ENCODE measurements around the gene GLIS1. TPM values are rescaled to one million over a fixed set of nuclear protein-coding genes. Genes with fewer than 3 reads are reported as not detected.

The GLIS1 gene
- total and polyA plus RNA-seq, 2 of the 8 experiments (the other 6 are each of a cell fraction or from before 2014, with no cell fraction given) = 0.15 to 0.22 TPM

DNA sequence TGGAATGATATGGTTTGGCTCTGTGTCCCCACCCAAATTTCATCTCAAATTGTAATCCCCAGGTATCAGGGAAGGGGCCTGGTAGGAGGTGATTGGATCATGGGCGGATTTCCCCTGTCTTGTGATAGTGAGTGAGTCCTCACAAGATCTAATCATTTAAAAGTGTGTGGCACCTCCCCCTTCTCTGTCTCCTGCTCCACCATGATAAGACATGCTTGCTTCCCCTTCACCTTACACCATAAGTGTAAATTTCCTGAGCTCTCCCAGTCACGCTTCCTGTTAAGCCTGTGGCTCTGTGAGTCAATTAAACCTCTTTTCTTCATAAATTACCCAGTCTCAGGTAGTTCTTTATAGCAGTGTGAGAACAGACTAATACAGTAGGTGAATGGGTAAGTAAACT is 170.4 kb downstream of the GLIS1 start:
- Histone ChIP-seq H2AK5ac (ENCODE audit: low read depth, low read length) (no peak overlapping the region), H3K9me3 (ENCODE audit: insufficient read depth in 2 of 2, low read depth in 1 of 2, low read length in 1 of 2) (peaks cover 3 to 9% of the 10 kb centered on the region in 2 experiments; a peak in 3 of 4 replicates), H3K79me2 (ENCODE audit: control insufficient read depth in 1 of 2, insufficient read depth in 2 of 2, low read length in 2 of 2) (no peaks in the 10 kb centered on the region), H2BK120ac (replicated peaks; ENCODE audit: low read depth, low read length) (no peak overlapping the region), H3K4me1 (replicated peaks in 1 of 4; ENCODE audit: control insufficient read depth in 3 of 4, insufficient read depth in 4 of 4, low read length in 3 of 4) (peaks cover 0 to 3% (median 1%) of the 10 kb centered on the region in 4 experiments; a peak in 3 of 7 replicates), H2BK12ac (ENCODE audit: low read depth, low read length) (no peak overlapping the region), H3K56ac (replicated peaks; ENCODE audit: insufficient read length, low read depth, low read length) (no peak overlapping the region), H3K14ac (ENCODE audit: insufficient read length) (no peak overlapping the region), H3K4me3 (ENCODE audit: extremely low read depth in 1 of 4, insufficient read depth in 2 of 4, low read depth in 3 of 4, low read length in 4 of 4) (no peak overlapping the region), H3K27ac (ENCODE audit: low read depth, low read length) (no peak overlapping the region), H2BK20ac (ENCODE audit: low read length) (no peak overlapping the region), H3K4ac (replicated peaks; ENCODE audit: insufficient read length, low read depth, low read length) (no peak overlapping the region), H4K5ac (ENCODE audit: insufficient read length, low read depth, low read length) (no peak overlapping the region), H4K91ac (replicated peaks; ENCODE audit: insufficient read length, low read length) (no peak overlapping the region), H3K18ac (ENCODE audit: extremely low read depth, low read length) (no peak overlapping the region), H3K4me2 (ENCODE audit: insufficient read depth in 1 of 2, low read depth in 2 of 2, low read length in 2 of 2) (no peak overlapping the region), H2AFZ (ENCODE audit: low read length) (no peak overlapping the region), H3K23me2 (ENCODE audit: low read depth, low read length) (no peaks in the 10 kb centered on the region), H2BK15ac (ENCODE audit: low read length) (no peak overlapping the region), H3K27me3 (replicated peaks in 1 of 4; ENCODE audit: control insufficient read depth in 3 of 4, extremely low read depth in 1 of 4, insufficient read depth in 3 of 4, low read length in 3 of 4) (no peaks in the 10 kb centered on the region), H3K36me3 (ENCODE audit: control insufficient read depth in 2 of 4, insufficient read depth in 4 of 4, low read length in 3 of 4) (no peaks in the 10 kb centered on the region), H3K23ac (ENCODE audit: insufficient read length) (no peak overlapping the region), H3K9ac (replicated peaks in 1 of 4; ENCODE audit: extremely low read depth in 1 of 4, low read depth in 3 of 4, low read length in 3 of 4) (no peak overlapping the region), H4K20me1 (replicated peaks in 1 of 2; ENCODE audit: control insufficient read depth in 1 of 2, insufficient read depth in 2 of 2, low read length in 2 of 2) (peaks cover 0 to 2% of the 10 kb centered on the region in 2 experiments), H2BK5ac (ENCODE audit: low read depth, low read length) (no peak overlapping the region), H3K79me1 (ENCODE audit: low read depth, low read length) (no peaks in the 10 kb centered on the region), H4K8ac (ENCODE audit: extremely low read depth, insufficient read depth, low read length) (no peak overlapping the region)
- no peak for DNase-seq (ENCODE audit: low read depth in 1 of 2, low spot score in 2 of 2)
- POLR2A ChIA-PET (ENCODE audit: partially characterized antibody) = no interaction called here
- CTCF ChIA-PET (ENCODE audit: partially characterized antibody) = interaction anchor here (1.7 kb wide), 1 partner anchor 8 kb away, joined by 7 read pairs; no protein-coding TSS in a partner anchor
- FAIRE-seq = no peak
- WGBS, 2 experiments (ENCODE audit: extremely low coverage in 1 of 2, insufficient coverage in 1 of 2, insufficient read length in 1 of 2, insufficient replicate concordance in 2 of 2, low coverage in 1 of 2, low lambda C conversion rate in 2 of 2, missing lambda C conversion rate in 1 of 2) = 84% methylated on average over 2 of the region's 2 CpGs; no CpG with 5 or more reads in 1 of the 2 experiments
- TF ChIP-seq SP1 (IDR thresholded peaks at IDR 0.05; ENCODE audit: low read depth, low read length) = no peak
- TF ChIP-seq RAD21 (IDR thresholded peaks at IDR 0.05 in 1 of 2, conservative IDR thresholded peaks at IDR 0.05 in 1 of 2; ENCODE audit: low read depth in 2 of 2, low read length in 2 of 2) = no peak
- TF ChIP-seq SP2 (IDR thresholded peaks at IDR 0.05; ENCODE audit: low read length) = no peak
- no peak for TF ChIP-seq POLR2AphosphoS5 (IDR thresholded peaks at IDR 0.05; ENCODE audit: low read depth, low read length)
- no peak for TF ChIP-seq NRF1 (IDR thresholded peaks at IDR 0.05; ENCODE audit: low read depth, low read length)

All from H1 (cell line).